GM12892 (cell line): Measurements from ENCODE around the gene METTL22.

ENCODE experiments used
- POLR2A ChIP-seq: IDR thresholded peaks from 2 replicates; pipeline ENCODE4 v1.6.1; 2011; ENCODE audit warnings: low read depth, low read length, control low read depth
- POLR2AphosphoS5 ChIP-seq: IDR thresholded peaks from 2 replicates; pipeline ENCODE4 v1.6.1; 2011; ENCODE audit warnings: low read depth, low read length, control low read depth
- TAF1 ChIP-seq: IDR thresholded peaks from 2 replicates; pipeline ENCODE4 v1.6.1; 2011; ENCODE audit warnings: low read depth, mild to moderate bottlenecking, control low read depth, low read length, borderline replicate concordance

- TF ChIP-seq POLR2AphosphoS5 = no peak
- TF ChIP-seq POLR2A = no peak
- TF ChIP-seq TAF1 = no peak
Observed at GRCh38 chr16:8656376-8656775, 34.9 kb downstream of the METTL22 start.
